Right lobe of liver (tissue), 6 donors: ENCODE results near the gene MYO1H. TPM values are rescaled to one million over a fixed set of nuclear protein-coding genes. Genes with fewer than 3 reads are reported as not detected.

Experiments used
- ATAC-seq, 4 donors: fragments of 200-7000 bp; cut with Tn5 transposase; one replicate each; pipeline ENCODE4 v1.9.1; 2020; ENCODE audit warnings: mild to moderate bottlenecking in 4 of 4, moderate library complexity in 4 of 4
- DNase-seq, 3 donors: peaks; one replicate each; pipeline ENCODE4 v3.0.0-alpha.2; 2020
- H3K27ac ChIP-seq, 3 donors: fragments of 200-600 bp; one replicate each; pipeline ENCODE4 v1.8.0; 2022
- H3K27me3 ChIP-seq, 2 donors: fragments of 200-600 bp; one replicate each; pipeline ENCODE4 v1.8.0; 2022
- H3K36me3 ChIP-seq, 4 donors: fragments of 200-600 bp; sonication (generic) in 1 of 4; one replicate each; pipeline versions ENCODE4 v1.5.1 to v1.8.0; 2017 to 2022; ENCODE audit warnings: control low read depth in 1 of 4
- H3K4me1 ChIP-seq, 4 donors: fragments of 200-600 bp; sonication (generic) in 1 of 4; one replicate each; pipeline versions ENCODE4 v1.5.1 to v1.8.0; 2017 to 2022; ENCODE audit warnings: control low read depth in 1 of 4
- H3K4me3 ChIP-seq, 3 donors: fragments of 200-600 bp; one replicate each; pipeline ENCODE4 v1.8.0; 2022
- H3K9me3 ChIP-seq, 4 donors: fragments of 200-600 bp; sonication (generic) in 1 of 4; one replicate each; pipeline versions ENCODE4 v1.5.1 to v1.8.0; 2017 to 2022; ENCODE audit warnings: control low read depth in 1 of 4
- CTCF ChIP-seq, 4 donors: fragments of 200-600 bp in 3 of 4; fragments of 450-650 bp in 1 of 4; IDR thresholded peaks; one replicate each; pipeline versions ENCODE4 v1.5.1 to v1.8.0; 2016 to 2022; ENCODE audit warnings: antibody characterized with exemption in 4 of 4, mild to moderate bottlenecking in 2 of 4
- POLR2A ChIP-seq: fragments of 450-650 bp; IDR thresholded peaks from one replicate; pipeline ENCODE4 v1.6.1; 2017; ENCODE audit warnings: antibody characterized with exemption, mild to moderate bottlenecking
- WGBS: methylation state at CpG from one replicate; pipeline ENCODE4 v1.1.6; 2018; ENCODE audit warnings: low coverage, low lambda C conversion rate; ENCODE audit not compliant: insufficient coverage; ENCODE audit errors: missing lambda C conversion rate; 5-methylcytosine and 5-hydroxymethylcytosine counted together
- intact Hi-C, 2 donors: fragments of 100-400 bp; cut with DNase I; formaldehyde crosslinking; loops; one replicate each; pipeline versions ENCODE4 v1.11.2 to v1.14.1; 2022
- total RNA-seq, 6 experiments: library from RNA; depleted of rRNA in 2 of 6; stranded (reverse); fragments of >200 nt in 2 of 6; fragmentation: NEBNext Ultra II Directional in 3 of 6; extraction: Animal tissue kit (Norgen Biotek cat#: 25700) in 3 of 6; gene quantifications; one replicate each; pipeline versions ENCODE4 v1.1.0 to v1.2.4, GENCODE V29; 2016 to 2023
- donor health status: DM: no; HTN: yes; CAD: no.
- donor health status: DM: no; HTN: no; CAD: no.
- donor health status: DM: no; HTN: no; CAD: no.
- donor health status: DM: no; HTN: yes; CAD: no.
- donor health status: DM: no; HTN: yes; CAD: no.

Gene MYO1H
- total RNA-seq, 6 experiments from 2014 or later, result not detected

- Histone ChIP-seq H3K9me3 (no peaks in the 10 kb centered on the region), H3K27me3 (no peaks in the 10 kb centered on the region), H3K27ac (no peak overlapping the region), H3K4me1 (no peaks in the 10 kb centered on the region), H3K36me3 (no peaks in the 10 kb centered on the region), H3K4me3 (no peak overlapping the region)
- DNase-seq, result no peak
- ATAC-seq, result no peak
- intact Hi-C loops, result no loop called here
- 72% methylated on average over 4 of the region's 4 CpGs for WGBS
- TF ChIP-seq CTCF (IDR thresholded peaks at IDR 0.05) (no peak), POLR2A (no peak)
These were observed 71.3 kb downstream of the MYO1H start for GRCh38 chr12:109418848-109419480.

- intact Hi-C loops, result no loop called here
- 77% methylated on average over 6 of the region's 8 CpGs for WGBS
These were observed 73.8 kb downstream of the MYO1H start for GRCh38 chr12:109421355-109422087.

GRCh38 chr12:109422251-109422650 is 74.6 kb downstream of the MYO1H start:
- Histone ChIP-seq H3K36me3 (no peaks in the 10 kb centered on the region), H3K4me1 (no peaks in the 10 kb centered on the region), H3K9me3 (no peaks in the 10 kb centered on the region), H3K27me3 (no peaks in the 10 kb centered on the region), H3K4me3 (no peak overlapping the region), H3K27ac (no peak overlapping the region)
- DNase-seq (no peak), ATAC-seq (no peak)
- 39% methylated on average over 8 of the region's 10 CpGs for WGBS
- intact Hi-C loops, result no loop called here
- no peak for TF ChIP-seq CTCF (IDR thresholded peaks at IDR 0.05)
- TF ChIP-seq POLR2A, result no peak

More at GRCh38 chr12:109421355-109422087, 73.8 kb downstream of the MYO1H start:
- ATAC-seq (no peak), DNase-seq (no peak)
- TF ChIP-seq POLR2A, result no peak
- TF ChIP-seq CTCF (IDR thresholded peaks at IDR 0.05), result no peak
- no peaks in the 10 kb centered on the region for H3K4me1 ChIP-seq
- no peaks in the 10 kb centered on the region for H3K9me3 ChIP-seq
- no peaks in the 10 kb centered on the region for H3K36me3 ChIP-seq
- H3K27ac ChIP-seq, result no peak overlapping the region
- H3K27me3 ChIP-seq, result no peaks in the 10 kb centered on the region
- no peak overlapping the region for H3K4me3 ChIP-seq

- Histone ChIP-seq H3K9me3 (no peaks in the 10 kb centered on the region), H3K27me3 (no peaks in the 10 kb centered on the region), H3K4me3 (no peak overlapping the region), H3K36me3 (no peaks in the 10 kb centered on the region), H3K4me1 (no peaks in the 10 kb centered on the region), H3K27ac (no peak overlapping the region)
- WGBS, result 78% methylated on average over 9 of the region's 9 CpGs
- DNase-seq (no peak), ATAC-seq (no peak)
- intact Hi-C loops, result no loop called here
- TF ChIP-seq POLR2A (no peak), CTCF (IDR thresholded peaks at IDR 0.05) (no peak)
These were observed 75.7 kb downstream of the MYO1H start for GRCh38 chr12:109423392-109423791.
